HepG2 (cell line): Measurements from ENCODE around the gene RRAS2. TPM values are rescaled to one million over a fixed set of nuclear protein-coding genes. Genes with fewer than 3 reads are reported as not detected.
A peak's percentile ranks its signal among the peaks of the same experiment; 100 is the strongest.

Experiments used
- GATA4 ChIP-seq: sonication (generic); IDR thresholded peaks from 2 replicates; pipeline ENCODE4 v1.6.1; 2016; ENCODE audit warnings: antibody characterized with exemption, low read depth, borderline replicate concordance
- GATAD2A ChIP-seq: IDR thresholded peaks from 2 replicates; pipeline ENCODE4 v1.6.1; 2016
- POLR2AphosphoS5 ChIP-seq: IDR thresholded peaks from 2 replicates; pipeline ENCODE4 v1.6.1; 2012; ENCODE audit warnings: low read depth, low read length
- POLR2G ChIP-seq: fragments of 200-400 bp; formaldehyde crosslinking; IDR thresholded peaks from 2 replicates; pipeline ENCODE4 v1.6.1; 2018; ENCODE audit warnings: mild to moderate bottlenecking, low read depth, low read length, moderate library complexity
- RELA ChIP-seq: sonication (generic); formaldehyde crosslinking; IDR thresholded peaks from 2 replicates; pipeline ENCODE4 v1.4.0; 2020; ENCODE audit warnings: missing genetic modification reagents
- SAFB2 ChIP-seq: sonication (generic); formaldehyde crosslinking; IDR thresholded peaks from 2 replicates; pipeline ENCODE4 v1.5.1; 2020; ENCODE audit warnings: missing genetic modification reagents, low read depth, mild to moderate bottlenecking, borderline replicate concordance
- SOX6 ChIP-seq, 2 experiments: fragments of 450-650 bp in 1 of 2; sonication (generic) in 1 of 2; formaldehyde crosslinking in 1 of 2; IDR thresholded peaks; 2 replicates each; pipeline versions ENCODE4 v1.4.0 to v1.6.1; 2017 to 2020; ENCODE audit warnings: antibody characterized with exemption in 1 of 2, mild to moderate bottlenecking in 1 of 2, missing genetic modification reagents in 1 of 2
- ZMYM4 ChIP-seq: sonication (generic); formaldehyde crosslinking; IDR thresholded peaks from 2 replicates; pipeline ENCODE4 v1.8.1; 2023; ENCODE audit warnings: mild to moderate bottlenecking, missing genetic modification reagents
- ZNF335 ChIP-seq: sonication (generic); formaldehyde crosslinking; IDR thresholded peaks from 2 replicates; pipeline ENCODE4 v1.4.0; 2020; ENCODE audit warnings: missing genetic modification reagents
- ZSCAN31 ChIP-seq: sonication (generic); formaldehyde crosslinking; IDR thresholded peaks from 2 replicates; pipeline ENCODE4 v1.5.0; 2020; ENCODE audit warnings: low read depth, mild to moderate bottlenecking, missing genetic modification reagents
- polyA plus RNA-seq, 8 experiments: library from polyadenylated mRNA; depleted of rRNA in 3 of 8; stranded (reverse) in 7 of 8; unstranded in 1 of 8; fragments of >200 nt; fragmentation: Illumina TruSeq in 4 of 8; extraction: Trizol in 4 of 8; gene quantifications; 2 replicates each; pipeline versions ENCODE4 v1.2.1 to v1.2.3, GENCODE V29; 2011 to 2016; ENCODE audit warnings: low read depth in 4 of 8, missing spikeins in 1 of 8, mixed read lengths in 1 of 8; ENCODE audit not compliant: insufficient read depth in 1 of 8
- total RNA-seq, 5 experiments: library from RNA; depleted of rRNA; stranded (reverse); fragments of >200 nt; fragmentation: Illumina TruSeq; extraction: Trizol; gene quantifications; 2 replicates each; pipeline ENCODE4 v1.2.3, GENCODE V29; 2016; ENCODE audit warnings: low read depth in 1 of 5
- TF ChIP-seq, protein P1 (sequence below): IDR thresholded peaks from 2 replicates; pipeline ENCODE4 v1.6.1; 2016; ENCODE audit warnings: missing genetic modification reagents, missing compliant biosample characterization
- TF ChIP-seq, protein P2 (sequence below): sonication (generic); formaldehyde crosslinking; IDR thresholded peaks from one replicate; pipeline ENCODE4 v1.5.1; 2020; ENCODE audit warnings: mild to moderate bottlenecking, missing genetic modification reagents; ENCODE audit errors: not compliant biosample characterization

The RRAS2 gene
- total and polyA plus RNA-seq, 2 of the 13 experiments (the other 11 are each of a cell fraction or from before 2014, with no cell fraction given) = 19.0 to 44.1 TPM

DNA sequence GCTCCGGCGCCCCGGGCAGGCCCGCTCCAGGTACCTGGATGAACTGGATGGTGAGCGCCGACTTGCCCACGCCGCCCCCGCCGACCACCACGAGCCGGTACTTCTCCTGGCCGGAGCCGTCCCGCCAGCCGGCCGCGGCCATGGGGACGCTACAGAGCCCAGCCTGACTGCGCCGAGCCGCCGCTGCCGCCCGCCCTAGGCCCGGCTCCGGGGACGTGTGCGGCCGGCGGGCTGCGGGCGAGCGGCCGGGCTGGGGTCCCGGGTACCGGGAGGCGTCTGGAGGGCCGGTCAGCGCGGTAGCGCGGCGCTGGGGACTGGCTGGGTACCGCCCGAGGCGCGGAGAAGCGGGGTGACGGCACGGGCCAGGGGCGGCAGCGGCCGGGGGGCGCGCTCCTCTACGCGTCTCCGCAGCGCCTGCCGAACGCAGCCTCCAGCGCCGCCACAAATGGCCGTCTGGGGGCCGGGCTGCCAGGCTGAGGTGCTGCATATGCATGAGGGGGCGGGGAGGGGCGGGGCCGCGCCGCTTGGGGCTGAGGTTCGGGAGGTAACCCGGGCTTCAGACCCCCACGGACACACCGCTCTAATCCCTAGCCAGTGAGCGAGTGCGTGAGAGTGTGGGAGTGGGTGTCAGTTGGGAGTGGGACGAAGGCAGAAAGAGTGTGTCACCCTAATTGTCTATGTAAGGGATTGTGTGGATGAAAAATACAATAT, at the start of gene RRAS2 (continued):
- TF ChIP-seq GATAD2A (CRISPR knock-in tag) (no peak), ZSCAN31 (peak; percentile 10; the same call in 1 of the 2 replicates), POLR2G (peak; percentile 81), GATA4 (peak; percentile 53; the same call in 1 of the 2 replicates), ZNF335 (CRISPR knock-in tag) (no peak), POLR2AphosphoS5 (peak; percentile 74), RELA (CRISPR knock-in tag) (no peak), SOX6 (IDR thresholded peaks at IDR 0.05) (no peak), SOX6 (CRISPR knock-in tag; IDR thresholded peaks at IDR 0.05) (0 out of 2 replicates have a peak, but pooled peaks have one; percentile 11), ZMYM4 (CRISPR knock-in tag) (peak; percentile 36; the same call in 1 of the 2 replicates), SAFB2 (CRISPR knock-in tag) (peak; percentile 75; the same call in 1 of the 2 replicates)
- TF ChIP-seq, protein P1, sequence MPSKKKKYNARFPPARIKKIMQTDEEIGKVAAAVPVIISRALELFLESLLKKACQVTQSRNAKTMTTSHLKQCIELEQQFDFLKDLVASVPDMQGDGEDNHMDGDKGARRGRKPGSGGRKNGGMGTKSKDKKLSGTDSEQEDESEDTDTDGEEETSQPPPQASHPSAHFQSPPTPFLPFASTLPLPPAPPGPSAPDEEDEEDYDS (CRISPR knock-in tag) = 0 out of 2 replicates have a peak, but pooled peaks have one; percentile 26
- TF ChIP-seq, protein P2, sequence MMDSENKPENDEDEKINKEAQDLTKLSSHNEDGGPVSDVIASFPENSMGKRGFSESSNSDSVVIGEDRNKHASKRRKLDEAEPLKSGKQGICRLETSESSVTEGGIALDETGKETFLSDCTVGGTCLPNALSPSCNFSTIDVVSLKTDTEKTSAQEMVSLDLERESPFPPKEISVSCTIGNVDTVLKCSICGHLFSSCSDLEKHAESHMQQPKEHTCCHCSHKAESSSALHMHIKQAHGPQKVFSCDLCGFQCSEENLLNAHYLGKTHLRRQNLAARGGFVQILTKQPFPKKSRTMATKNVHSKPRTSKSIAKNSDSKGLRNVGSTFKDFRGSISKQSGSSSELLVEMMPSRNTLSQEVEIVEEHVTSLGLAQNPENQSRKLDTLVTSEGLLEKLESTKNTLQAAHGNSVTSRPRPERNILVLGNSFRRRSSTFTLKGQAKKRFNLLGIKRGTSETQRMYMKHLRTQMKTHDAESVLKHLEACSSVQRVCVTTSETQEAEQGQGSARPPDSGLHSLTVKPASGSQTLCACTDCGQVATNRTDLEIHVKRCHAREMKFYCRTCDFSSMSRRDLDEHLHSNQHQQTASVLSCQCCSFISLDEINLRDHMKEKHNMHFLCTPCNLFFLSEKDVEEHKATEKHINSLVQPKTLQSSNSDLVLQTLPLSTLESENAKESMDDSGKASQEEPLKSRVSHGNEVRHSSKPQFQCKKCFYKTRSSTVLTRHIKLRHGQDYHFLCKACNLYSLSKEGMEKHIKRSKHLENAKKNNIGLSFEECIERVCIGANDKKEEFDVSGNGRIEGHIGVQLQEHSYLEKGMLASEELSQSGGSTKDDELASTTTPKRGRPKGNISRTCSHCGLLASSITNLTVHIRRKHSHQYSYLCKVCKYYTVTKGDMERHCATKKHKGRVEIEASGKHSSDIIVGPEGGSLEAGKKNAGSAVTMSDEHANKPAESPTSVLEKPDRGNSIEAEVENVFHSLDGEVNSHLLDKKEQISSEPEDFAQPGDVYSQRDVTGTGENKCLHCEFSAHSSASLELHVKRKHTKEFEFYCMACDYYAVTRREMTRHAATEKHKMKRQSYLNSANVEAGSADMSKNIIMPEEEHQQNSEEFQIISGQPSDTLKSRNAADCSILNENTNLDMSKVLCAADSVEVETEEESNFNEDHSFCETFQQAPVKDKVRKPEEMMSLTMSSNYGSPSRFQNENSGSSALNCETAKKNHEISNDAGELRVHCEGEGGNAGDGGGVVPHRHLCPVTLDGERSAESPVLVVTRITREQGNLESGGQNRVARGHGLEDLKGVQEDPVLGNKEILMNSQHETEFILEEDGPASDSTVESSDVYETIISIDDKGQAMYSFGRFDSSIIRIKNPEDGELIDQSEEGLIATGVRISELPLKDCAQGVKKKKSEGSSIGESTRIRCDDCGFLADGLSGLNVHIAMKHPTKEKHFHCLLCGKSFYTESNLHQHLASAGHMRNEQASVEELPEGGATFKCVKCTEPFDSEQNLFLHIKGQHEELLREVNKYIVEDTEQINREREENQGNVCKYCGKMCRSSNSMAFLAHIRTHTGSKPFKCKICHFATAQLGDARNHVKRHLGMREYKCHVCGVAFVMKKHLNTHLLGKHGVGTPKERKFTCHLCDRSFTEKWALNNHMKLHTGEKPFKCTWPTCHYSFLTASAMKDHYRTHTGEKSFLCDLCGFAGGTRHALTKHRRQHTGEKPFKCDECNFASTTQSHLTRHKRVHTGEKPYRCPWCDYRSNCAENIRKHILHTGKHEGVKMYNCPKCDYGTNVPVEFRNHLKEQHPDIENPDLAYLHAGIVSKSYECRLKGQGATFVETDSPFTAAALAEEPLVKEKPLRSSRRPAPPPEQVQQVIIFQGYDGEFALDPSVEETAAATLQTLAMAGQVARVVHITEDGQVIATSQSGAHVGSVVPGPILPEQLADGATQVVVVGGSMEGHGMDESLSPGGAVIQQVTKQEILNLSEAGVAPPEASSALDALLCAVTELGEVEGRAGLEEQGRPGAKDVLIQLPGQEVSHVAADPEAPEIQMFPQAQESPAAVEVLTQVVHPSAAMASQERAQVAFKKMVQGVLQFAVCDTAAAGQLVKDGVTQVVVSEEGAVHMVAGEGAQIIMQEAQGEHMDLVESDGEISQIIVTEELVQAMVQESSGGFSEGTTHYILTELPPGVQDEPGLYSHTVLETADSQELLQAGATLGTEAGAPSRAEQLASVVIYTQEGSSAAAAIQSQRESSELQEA (CRISPR knock-in tag) = peak; percentile 50
